GM18858 (cell line): ENCODE data around the gene SEC14L1.

ENCODE experiments used
- ATAC-seq: cut with Tn5 transposase; IDR thresholded peaks from one replicate; pipeline ENCODE4 v1.9.1; 2021; ENCODE audit not compliant: unreplicated experiment

The SEC14L1 gene

DNA sequence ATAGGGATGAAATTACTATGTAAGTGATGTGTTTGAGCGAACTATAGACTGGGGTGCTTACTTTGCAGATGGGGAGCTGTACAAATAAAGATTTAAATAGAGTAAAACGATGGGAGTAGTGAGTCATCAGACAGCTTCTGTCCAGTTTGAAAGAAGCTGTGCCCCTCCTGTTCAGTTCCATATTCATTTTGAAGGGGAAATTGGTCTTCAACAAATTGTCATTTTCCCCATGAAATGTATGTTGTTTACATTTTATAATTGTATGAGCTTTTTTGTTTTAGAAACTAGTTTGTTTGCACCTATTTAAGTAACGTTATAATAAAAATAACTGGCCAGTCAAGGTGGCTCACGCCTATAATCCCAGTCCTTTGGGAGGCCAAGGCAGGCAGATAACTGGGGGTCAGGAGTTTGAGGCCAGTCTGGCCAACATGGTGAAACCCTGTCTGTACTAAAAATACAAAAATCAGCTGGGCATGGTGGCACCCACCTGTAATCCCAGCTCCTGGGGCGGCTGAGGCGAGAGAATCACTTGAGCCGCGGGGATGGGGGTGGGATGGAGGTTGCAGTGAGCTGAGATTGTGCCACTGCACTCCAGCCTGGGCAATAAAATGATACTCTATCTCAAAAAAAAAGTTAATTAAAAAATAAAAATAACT, 20.2 kb downstream of the SEC14L1 start:
- no peak for ATAC-seq

DNA sequence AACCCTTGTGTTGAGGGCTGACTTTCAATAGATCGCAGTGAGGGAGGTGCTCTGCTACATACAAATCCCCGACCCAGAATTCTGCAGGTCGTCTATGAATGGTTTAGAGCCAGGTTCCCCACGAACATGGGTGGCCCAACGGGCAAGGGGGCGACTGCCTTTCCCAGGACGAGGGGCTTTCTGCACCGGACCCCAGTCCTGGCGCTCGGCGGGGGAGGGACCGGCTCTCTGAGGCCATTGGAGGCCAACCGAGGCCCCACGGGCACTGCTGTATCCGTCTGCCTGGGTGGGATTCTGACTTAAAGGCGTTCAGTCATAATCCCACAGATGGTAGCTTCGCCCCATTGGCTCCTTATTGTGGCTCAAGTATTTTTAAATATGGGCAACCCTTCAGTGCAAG, 21.2 kb downstream of the SEC14L1 start:
- ATAC-seq, result no peak

DNA sequence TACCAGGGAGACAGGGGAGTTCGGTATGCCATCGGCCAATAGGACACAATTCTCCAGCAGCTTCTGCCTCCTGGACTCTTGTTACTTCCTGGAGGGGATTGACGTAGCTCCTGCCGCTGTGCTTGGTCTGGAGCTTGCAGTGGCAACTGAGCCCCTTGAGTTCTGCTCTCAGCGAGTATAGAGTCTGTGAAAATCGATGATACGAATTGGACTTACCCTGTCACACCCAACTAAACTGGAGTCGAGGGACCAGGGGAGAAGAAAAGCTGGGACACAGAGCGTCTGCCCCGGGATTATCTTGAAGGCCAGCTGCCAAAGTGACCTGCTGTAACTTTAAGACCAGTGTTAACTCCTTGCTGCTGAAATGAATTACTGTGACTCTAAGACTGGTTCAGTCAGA, 22.2 kb downstream of the SEC14L1 start:
- no peak for ATAC-seq

DNA sequence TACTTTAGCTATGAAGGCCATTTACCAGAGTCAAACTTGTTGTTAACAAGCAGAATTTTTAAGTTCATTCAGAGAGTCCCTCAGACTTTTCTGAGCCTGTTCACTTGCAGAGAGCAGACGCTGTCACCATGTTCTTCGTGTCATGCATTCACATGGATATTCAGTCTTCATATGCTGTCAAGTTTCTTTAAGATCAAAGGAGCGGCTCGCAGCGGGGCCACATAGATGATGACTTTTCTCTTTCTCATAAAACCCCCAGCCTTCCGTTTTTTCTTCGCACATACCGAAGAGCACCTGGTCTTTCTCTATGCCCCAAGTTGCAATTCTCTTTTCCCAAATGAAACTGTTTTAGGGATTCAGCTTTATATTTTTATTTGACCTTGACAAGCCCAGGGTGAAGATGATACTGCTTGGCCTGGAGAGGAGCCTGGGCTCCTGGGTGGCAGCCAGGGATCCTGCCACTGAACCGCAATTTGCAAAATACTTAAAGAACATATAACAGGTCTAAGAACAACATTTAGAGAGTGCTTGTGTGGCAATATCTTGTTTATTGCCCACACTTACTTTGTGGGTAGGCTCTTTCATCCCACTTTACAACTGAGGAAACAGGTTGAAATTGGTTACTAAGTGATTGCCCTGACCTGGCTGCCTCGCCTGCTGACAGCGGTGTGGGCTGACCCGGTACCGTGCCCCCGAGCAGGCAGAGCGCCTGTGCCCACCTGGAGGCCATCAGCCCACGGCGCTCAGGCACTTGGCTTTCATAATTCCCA, 22.9 kb downstream of the SEC14L1 start:
- ATAC-seq, result no peak

DNA sequence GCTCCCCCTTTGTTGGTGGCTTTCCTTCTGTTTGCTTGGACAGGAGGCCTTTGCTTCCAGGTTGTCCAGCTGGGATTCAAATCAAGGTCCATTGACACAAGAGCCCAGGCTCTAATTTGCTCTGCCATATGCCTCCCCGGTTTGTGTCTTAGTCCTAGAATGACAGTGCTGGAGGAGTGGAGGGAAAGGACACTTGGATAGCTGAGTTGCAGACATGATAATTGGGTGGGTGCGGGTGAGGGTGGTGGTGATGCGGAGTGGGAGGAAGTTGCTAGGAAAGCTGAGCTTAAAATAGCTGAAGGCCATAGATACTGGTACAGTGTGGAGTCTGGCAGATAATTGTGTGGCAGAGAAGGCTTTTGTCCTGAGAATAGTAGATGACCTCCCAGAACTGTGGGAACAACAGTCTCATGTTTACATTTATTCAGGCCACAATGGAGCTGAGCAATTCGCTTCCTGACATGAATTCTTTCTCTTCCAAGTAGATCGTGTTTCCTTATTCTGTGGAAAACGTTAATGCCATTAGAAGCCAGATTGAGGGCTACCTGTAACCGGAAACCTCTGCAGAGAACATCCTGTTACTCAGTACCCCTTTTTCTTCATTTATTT, 23.8 kb downstream of the SEC14L1 start:
- ATAC-seq, result no peak

DNA sequence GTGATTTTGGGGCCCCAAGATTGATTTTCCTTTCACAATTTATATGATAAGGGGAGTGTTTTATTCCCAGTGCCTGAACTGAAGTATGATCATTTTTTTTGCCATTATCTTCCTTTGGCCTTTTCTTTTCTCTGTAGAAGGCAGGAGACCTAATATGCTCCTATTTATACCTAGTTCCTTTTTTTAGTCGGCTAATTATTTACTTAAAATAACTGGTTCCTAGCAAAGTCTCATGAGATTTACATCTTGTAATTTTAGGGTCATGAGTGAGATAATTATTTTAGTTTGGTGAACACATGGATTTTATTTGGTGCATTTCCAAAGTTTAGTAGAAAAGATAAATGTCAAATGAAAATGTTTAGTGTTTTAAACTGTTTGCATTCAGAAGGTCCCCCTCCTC, 24.8 kb downstream of the SEC14L1 start:
- no peak for ATAC-seq

DNA sequence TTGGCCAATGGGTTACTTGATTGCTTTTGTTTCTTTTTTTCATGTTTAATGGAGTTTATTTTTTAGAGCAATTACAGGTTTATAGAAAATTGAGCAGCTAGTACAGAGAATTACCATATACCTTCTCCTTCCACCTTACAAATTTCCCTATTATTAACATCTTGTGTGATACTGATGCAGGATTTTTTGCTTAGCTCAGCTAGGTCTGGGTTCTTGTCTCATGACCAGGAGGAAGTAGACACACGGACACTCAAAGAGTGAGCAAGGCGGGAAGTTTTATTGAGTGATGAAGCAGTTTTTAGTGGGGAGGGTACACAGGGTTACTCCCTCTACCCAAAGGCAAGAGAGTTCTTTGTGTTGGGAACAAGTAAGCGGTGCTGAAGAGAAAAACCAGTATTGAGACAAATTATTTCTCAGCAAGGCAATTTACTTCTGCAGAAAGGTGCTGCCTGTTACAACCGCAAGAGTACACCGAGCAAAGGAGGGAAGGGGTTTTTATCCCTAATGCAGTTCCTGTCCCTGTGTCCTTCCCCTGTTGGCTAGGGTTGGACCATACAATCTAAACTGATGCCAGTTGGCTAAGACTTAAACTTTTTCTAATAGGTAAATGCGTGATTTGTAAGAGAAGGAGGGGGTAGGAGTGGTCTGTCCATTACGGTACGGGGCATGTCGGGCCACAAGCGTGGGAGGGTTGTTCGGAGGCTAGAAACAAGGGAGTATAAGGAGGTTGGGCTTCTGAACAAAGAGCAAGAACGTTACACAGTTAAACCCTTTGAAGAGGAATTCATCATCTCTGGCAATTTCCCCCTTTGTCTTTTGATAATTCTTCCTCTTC, 26.9 kb downstream of the SEC14L1 start:
- no peak for ATAC-seq

DNA sequence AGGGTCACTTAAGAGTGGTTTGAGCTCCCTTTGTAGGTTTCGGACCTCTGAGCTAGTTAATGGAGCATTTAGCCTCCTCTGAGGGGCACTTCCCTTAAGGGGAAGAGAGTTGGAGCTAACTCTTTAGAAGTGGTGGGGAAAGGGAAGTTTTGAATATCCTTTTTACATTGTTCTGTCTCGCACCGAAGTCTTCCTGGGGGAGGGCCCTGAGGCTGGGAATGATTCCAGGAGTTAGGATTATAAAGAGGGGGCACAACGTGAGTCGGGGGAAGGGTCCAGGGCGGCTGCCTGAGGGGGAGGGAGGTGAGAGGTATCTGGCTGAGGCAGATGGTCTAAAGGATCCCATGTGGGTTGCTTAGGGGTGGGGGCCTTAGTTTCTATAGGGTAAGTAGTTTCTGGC, 32.3 kb downstream of the SEC14L1 start:
- ATAC-seq, result no peak

DNA sequence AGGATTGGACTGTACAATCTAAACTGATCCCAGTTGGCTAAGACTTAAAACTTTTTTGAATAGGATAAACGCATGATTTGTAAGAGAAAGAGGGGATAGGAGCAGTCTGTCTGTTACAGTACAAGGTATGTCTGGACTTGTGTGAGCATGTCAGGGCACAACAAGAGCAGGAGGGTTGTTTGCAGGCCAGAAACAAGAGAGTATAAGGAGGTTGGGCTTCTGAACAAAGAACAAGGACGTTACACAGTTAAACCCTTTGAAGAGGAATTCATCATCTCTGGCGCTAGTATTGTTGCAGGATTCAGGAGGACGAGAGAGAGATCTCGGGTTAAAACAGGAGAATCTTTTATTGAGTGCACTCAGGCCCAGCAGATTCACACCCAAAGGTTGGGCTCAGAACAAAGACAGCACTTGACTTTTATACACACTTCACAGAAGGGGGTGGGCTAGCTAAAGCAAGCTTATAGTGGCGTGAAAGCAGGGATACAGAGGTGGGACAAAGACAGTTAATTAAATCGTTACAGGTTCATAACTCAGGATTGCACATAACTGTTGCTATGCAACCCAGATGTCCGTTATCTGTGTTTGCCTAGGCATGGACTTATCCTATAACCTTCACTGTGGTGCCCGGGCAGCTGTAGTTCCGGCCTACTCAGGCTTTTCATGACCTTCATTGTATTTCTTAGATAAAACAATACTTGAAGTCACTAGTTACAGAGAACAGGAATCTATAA, 34.3 kb downstream of the SEC14L1 start:
- ATAC-seq, result no peak

DNA sequence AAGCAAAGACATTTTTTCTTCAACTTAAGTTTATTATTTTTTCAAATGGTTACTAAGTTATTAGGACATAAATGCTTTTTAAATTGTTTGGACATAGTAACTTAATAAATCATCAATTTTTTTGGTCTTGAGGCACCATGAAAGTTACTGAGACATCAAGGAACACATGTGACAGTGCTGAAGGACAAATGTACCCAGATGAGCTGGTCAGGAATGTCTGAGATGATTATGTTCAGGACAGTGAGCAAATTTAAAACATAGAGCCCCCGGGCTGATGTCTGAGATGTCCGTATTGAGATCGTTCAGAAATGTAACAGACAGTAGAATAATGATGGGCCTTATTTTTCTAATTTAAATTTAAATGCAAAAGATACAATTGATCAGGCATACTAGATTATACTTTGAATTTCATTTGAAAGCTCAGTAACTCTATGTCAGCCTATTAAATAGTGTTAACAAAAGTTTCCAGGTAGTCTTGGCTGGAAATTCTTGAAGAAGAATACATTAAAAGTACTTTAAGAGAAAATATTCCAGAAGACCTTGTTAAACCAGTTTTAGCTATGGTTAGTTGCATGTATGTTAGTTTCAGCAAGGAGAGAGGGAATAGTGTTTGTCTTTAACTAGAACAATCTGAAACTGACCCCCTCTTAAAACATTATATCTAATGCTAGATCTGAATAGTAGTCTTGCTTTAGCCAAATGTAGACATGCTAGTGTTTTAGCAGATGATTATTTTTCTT, 36.4 kb downstream of the SEC14L1 start:
- no peak for ATAC-seq

DNA sequence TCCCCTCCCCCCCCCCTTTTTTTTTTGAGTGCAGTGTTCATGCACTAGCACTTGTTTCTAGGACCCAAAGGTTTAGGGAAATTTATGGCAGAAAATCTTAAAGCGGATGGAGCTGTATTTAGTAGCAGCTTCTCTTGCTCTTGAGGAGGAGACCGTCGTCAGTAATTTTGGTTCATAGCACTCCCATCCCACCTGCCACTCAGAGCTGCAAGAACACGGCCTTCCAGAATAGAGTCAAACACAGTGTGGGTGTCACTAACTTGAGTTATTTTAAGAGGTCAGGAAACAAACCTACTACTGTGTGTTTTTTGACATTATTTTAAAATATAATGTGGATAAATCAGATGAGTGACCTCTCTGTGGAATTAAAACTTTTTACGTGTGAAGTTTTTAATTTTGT, 37.3 kb downstream of the SEC14L1 start:
- no peak for ATAC-seq

DNA sequence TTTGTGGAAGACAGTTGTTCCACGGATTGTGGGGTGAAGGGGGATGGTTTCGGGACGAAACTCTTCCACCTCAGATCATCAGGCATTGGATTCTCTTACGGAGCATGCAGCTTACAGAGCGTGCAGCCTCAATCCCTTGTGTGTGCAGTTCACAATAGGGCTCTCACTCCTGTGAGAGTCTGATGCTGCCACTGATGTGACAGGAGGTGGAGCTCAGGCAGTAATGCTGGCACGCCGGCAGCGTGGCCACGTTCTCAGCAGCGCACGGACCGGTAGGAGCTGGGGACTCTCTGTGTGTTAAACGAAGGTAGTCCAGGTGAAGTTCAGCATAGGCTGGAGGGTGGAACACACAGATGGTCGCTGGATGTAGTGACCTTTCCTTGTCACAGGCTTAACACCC, 37.8 kb downstream of the SEC14L1 start:
- ATAC-seq, result no peak

DNA sequence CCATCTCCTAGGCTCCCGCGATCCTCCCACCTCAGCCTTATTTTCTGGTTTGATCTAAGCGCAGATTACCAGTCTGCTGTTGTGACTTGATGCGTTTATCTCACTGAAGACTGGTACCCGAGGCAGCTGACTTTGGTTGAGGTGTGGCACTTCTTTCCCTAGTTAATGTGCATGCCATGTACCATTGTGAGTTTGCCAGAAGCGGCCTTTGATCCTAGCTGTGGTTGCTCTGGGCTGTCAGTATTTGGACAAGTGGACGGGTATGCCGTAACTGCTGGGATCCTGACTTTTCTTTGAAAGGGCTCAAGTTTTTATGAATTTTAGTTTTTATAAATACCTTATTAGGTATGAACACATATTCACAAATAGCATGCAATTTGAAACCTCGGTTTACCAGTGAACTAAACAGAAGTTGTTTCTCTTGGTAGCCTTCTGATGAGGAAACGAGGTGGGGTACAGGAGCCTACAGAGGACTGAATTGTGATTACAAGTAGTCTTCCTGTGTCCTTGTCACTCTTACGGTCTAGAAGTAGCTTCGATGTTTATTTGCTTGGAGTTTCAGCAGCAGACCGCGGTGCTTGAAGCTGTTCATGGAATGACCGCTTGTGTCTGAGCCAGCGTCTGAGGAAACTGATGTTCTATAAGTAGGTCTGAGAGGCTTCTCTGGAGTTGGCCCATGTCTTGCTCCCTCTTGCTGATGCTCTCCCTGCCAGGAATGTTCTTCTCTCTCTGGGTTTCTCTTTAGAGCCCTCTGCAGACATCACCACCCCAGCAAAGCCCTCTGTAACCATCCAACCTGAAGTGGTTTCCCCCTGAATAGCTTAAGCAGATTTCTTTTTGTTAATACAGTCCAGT, 40.0 kb downstream of the SEC14L1 start:
- no peak for ATAC-seq

DNA sequence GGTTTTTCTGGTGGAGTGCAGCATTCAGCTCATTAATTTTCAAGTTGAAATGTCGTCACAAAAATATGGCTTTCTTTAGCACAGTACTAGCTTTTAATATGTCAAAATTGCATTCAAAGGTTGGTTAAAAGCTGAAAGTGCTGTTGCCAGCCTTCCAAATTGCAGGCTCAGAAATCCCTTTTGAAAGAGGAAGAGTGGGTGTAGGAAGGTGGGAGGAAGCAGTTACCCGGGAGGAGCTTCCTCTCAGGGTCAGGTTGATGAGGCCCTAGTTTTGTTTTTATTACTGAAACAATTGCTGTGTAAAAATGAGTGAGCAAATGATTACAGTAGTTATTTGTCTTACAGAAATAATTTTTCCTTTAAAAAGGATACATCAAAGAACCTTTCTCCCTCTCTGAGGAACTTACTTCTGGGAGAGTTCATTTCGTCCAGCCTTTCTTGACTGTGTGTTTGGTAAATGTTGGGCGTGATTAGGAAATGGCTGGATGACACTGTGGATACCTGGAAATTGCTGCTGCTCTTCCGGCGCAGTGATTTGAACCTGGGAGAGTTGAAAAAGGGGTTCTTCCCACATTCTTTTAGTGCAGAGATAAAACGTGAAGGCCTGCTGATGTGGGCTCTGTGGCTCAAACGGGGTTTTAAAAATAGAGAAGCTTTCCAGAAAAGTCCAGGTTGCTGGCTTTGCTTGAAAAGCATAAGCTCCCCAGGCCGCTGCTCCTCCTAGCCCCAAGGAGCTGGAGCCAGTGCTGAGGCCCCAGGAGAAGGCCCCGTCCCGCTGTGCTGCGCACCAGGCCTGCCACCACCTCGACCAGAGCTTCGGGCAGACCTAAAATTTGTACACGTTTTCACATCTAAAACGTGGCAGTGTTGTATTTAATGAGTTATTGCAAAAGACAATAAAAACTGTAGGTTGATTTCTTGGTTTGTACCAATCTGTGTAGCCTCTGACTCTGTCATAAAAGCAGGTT, 41.7 kb downstream of the SEC14L1 start:
- ATAC-seq, result no peak

DNA sequence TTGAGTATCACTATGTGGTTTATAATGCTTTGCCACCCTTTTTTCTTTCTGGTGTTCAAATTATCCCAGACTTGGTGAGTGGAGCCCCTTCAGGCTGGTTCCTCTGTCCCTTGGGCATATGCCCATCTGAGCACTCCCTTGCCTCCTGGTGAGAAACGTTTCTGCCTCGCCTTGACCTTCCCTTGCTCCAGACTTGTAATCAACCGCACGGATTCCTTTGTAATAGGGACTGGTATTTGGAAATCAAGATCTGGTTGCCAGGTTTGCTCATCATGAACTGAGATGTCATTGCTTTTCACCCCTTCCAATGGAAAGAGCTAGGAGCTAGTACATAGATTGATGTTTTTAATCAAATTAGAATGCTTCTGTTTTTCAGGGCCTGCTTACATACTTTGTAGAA, 43.7 kb downstream of the SEC14L1 start:
- ATAC-seq, result no peak

DNA sequence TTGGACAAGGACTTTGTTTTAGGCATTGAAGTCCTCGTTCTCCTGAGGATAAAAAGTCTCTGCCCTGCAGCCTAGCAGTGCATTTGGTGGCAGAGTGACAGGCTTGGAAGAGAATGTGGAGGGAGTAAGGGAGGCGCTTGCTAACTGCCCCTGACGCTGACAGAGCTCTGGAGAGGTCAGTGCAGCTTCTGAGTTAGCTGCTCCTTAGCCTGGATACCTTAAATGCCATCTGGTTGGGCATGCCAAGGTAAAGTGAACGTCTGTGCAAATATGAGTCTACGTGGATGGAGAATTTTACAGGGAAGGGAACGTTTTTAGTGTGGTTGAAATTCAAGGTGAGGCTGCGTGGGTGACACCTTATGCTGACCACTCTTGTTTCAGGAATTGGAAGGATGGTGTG, 44.4 kb downstream of the SEC14L1 start:
- no peak for ATAC-seq

DNA sequence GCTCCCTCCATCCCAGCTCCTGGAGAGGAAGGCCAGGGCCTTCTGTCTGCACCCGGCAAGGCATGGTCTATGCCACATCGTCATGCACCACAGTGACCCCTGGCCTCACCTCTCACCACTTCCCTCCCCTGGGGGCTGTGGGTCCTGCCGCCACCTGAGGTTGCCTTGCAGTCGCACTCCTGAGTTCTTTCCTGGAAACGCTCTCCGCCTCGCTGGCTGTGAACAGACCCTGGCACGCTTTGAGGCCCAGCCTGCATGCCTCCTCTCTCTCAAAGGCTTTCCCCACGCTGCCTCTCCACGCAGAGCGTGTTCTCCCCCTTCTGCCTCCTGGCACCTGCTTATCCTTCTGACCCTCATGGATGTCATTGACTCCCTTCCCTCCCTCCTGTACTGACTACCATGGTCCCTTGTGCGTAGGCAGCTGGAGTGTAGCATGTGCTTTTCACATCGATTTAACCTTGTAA, 45.4 kb downstream of the SEC14L1 start:
- ATAC-seq, result no peak
